PC-3 (cell line): Measurements from ENCODE around the gene FAM118B. TPM values are rescaled to one million over a fixed set of nuclear protein-coding genes. Genes with fewer than 3 reads are reported as not detected.

Source experiments
- ATAC-seq: fragments of 200-7000 bp; cut with Tn5 transposase; 2 replicates; pipeline ENCODE4 v1.9.1; 2020; ENCODE audit warnings: mild to moderate bottlenecking, moderate library complexity
- BruUV-seq: library from RNA; stranded (reverse); fragments of 400-500 nt; replicated peaks from 2 replicates; lab custom pipeline; 2021; lab: Mats Ljungman, UMichigan
- CTCF ChIA-PET: fragments of 300-600 bp; sonication (Branson Sonifier 250); formaldehyde crosslinking; loops from one replicate; lab custom pipeline; 2022; ENCODE audit warnings: antibody characterized with exemption; lab: Charles Lee
- POLR2A ChIA-PET: fragments of 300-600 bp; sonication (Branson Sonifier 250); formaldehyde crosslinking; loops from one replicate; lab custom pipeline; 2022; ENCODE audit warnings: antibody characterized with exemption; ENCODE audit not compliant: unreplicated experiment; lab: Charles Lee
- DNase-seq: peaks from one replicate; pipeline ENCODE4 v3.0.0-alpha.2; 2015
- H2AFZ ChIP-seq: fragments of 300-600 bp; sonication (generic); 2 replicates; pipeline ENCODE4 v1.6.0; 2016; ENCODE audit warnings: antibody characterized with exemption, low read length
- H3F3A ChIP-seq: fragments of 300-600 bp; sonication (generic); one replicate; pipeline ENCODE4 v1.6.0; 2017; ENCODE audit warnings: antibody characterized with exemption, low read length, control low read depth, mild to moderate bottlenecking; ENCODE audit not compliant: unreplicated experiment
- H3K27ac ChIP-seq: fragments of 300-600 bp; sonication (generic); 2 replicates; pipeline ENCODE4 v1.5.1; 2016; ENCODE audit warnings: mild to moderate bottlenecking, low read length
- H3K27me3 ChIP-seq: fragments of 300-600 bp; sonication (generic); 2 replicates; pipeline ENCODE4 v1.6.1; 2016; ENCODE audit warnings: low read length, mixed read lengths
- H3K36me3 ChIP-seq: fragments of 300-600 bp; sonication (generic); 2 replicates; pipeline ENCODE4 v1.6.1; 2016; ENCODE audit warnings: low read depth, mixed run types, low read length, mixed read lengths
- H3K4me1 ChIP-seq: fragments of 300-600 bp; sonication (generic); 2 replicates; pipeline ENCODE4 v1.5.1; 2016; ENCODE audit warnings: low read length; ENCODE audit not compliant: insufficient read depth
- H3K4me2 ChIP-seq: fragments of 300-600 bp; sonication (generic); 2 replicates; pipeline ENCODE4 v1.6.0; 2016; ENCODE audit warnings: low read length
- H3K4me3 ChIP-seq: fragments of 300-600 bp; sonication (generic); 2 replicates; pipeline ENCODE4 v1.5.1; 2016; ENCODE audit warnings: mild to moderate bottlenecking, low read length, mixed read lengths
- H3K79me2 ChIP-seq: fragments of 300-600 bp; sonication (generic); 2 replicates; pipeline ENCODE4 v1.6.1; 2017; ENCODE audit warnings: low read length, mixed read lengths
- H3K9ac ChIP-seq: fragments of 300-600 bp; sonication (generic); 2 replicates; pipeline ENCODE4 v1.6.0; 2016; ENCODE audit warnings: mild to moderate bottlenecking, low read length
- H3K9me2 ChIP-seq: fragments of 300-600 bp; sonication (generic); replicated peaks from 2 replicates; pipeline ENCODE4 v1.6.1; 2016; ENCODE audit warnings: mixed run types, low read length, mixed read lengths
- H3K9me3 ChIP-seq: fragments of 300-600 bp; sonication (generic); 2 replicates; pipeline ENCODE4 v1.6.1; 2016; ENCODE audit warnings: low read length, mixed read lengths
- H4K20me1 ChIP-seq: fragments of 300-600 bp; sonication (generic); 2 replicates; pipeline ENCODE4 v1.6.1; 2016; ENCODE audit warnings: low read length, mixed read lengths
- CTCF ChIP-seq: fragments of 300-600 bp; sonication (generic); conservative IDR thresholded peaks from 2 replicates; pipeline ENCODE4 v1.5.1; 2017; ENCODE audit warnings: antibody characterized with exemption, low read depth, mild to moderate bottlenecking, low read length
- EZH2 ChIP-seq: fragments of 300-600 bp; sonication (generic); IDR thresholded peaks from one replicate; pipeline ENCODE4 v1.6.1; 2017; ENCODE audit warnings: antibody characterized with exemption, mild to moderate bottlenecking, low read length; ENCODE audit not compliant: unreplicated experiment
- EZH2phosphoT487 ChIP-seq: fragments of 300-600 bp; sonication (generic); IDR thresholded peaks from 2 replicates; pipeline ENCODE4 v1.6.1; 2018; ENCODE audit warnings: mild to moderate bottlenecking, antibody characterized with exemption, low read length, borderline replicate concordance
- intact Hi-C: fragments of 100-400 bp; cut with micrococcal nuclease; formaldehyde crosslinking; loops from 2 replicates; pipeline ENCODE4 v1.9.0; 2023
- total RNA-seq: library from RNA; depleted of rRNA; stranded (reverse); fragments of >200 nt; gene quantifications from 2 replicates; pipeline ENCODE4 v1.2.3, GENCODE V29; 2014

Gene FAM118B
- total RNA-seq, 1 experiment from 2014 or later = 24.3 TPM

GRCh38 chr11:126210871-126211235 lies 729 bp upstream of the FAM118B start:
- no peak for TF ChIP-seq EZH2
- TF ChIP-seq CTCF = no peak
- TF ChIP-seq EZH2phosphoT487 = no peak
- Histone ChIP-seq H3K4me2 (peak overlapping the region; percentile 92), H3K79me2 (peaks cover 58% of the 10 kb centered on the region), H2AFZ (peak overlapping the region; percentile 72), H3K4me3 (peak overlapping the region; percentile 77), H3K36me3 (peaks cover 15% of the 10 kb centered on the region; the same call in 1 of the 2 replicates), H3F3A (no peaks in the 10 kb centered on the region), H3K9me2 (no peaks in the 10 kb centered on the region), H3K4me1 (peaks cover 20% of the 10 kb centered on the region), H3K27me3 (no peaks in the 10 kb centered on the region), H3K9me3 (no peaks in the 10 kb centered on the region), H3K9ac (peak overlapping the region; percentile 82), H3K27ac (peak overlapping the region; percentile 24; the same call in 1 of the 2 replicates), H4K20me1 (0 out of 2 replicates have a peak, but pooled peaks cover 5% of the 10 kb centered on the region)
- DNase-seq (no peak), ATAC-seq (peak; percentile 3)
- ChIA-PET CTCF (no interaction called here), POLR2A (no interaction called here)
- BruUV-seq = TSS peak; percentile 63
- intact Hi-C loops = loop anchor here (1.0 to 10.0 kb wide), 4 partner anchors 22 to 274 kb away; partner anchors contain the start of genes SRPRA and TIRAP

- H4K20me1 ChIP-seq = 0 out of 2 replicates have a peak, but pooled peaks cover 5% of the 10 kb centered on the region
- peak overlapping the region; percentile 93 for H3K4me2 ChIP-seq
- no peaks in the 10 kb centered on the region for H3K9me2 ChIP-seq
- H3F3A ChIP-seq = no peaks in the 10 kb centered on the region
- peaks cover 71% of the 10 kb centered on the region for H3K79me2 ChIP-seq
- peak overlapping the region; percentile 82 for H3K9ac ChIP-seq
- H3K4me3 ChIP-seq = peak overlapping the region; percentile 77
- TF ChIP-seq EZH2 = no peak
- TF ChIP-seq EZH2phosphoT487 = no peak
- no peak for TF ChIP-seq CTCF
- ATAC-seq (no peak), DNase-seq (peak; percentile 13)
- H3K36me3 ChIP-seq = peaks cover 15% of the 10 kb centered on the region; the same call in 1 of the 2 replicates
- intact Hi-C loops = loop anchor here (10.0 kb wide), 1 partner anchor 273 kb away; no protein-coding TSS in a partner anchor
- no peaks in the 10 kb centered on the region for H3K27me3 ChIP-seq
- H3K27ac ChIP-seq = no peak overlapping the region
- ChIA-PET POLR2A (interaction anchor here (0.5 to 0.7 kb wide), 6 partner anchors 15 to 320 kb away, joined by 3 to 4 read pairs (median 3); no protein-coding TSS in a partner anchor), CTCF (no interaction called here)
- peaks cover 20% of the 10 kb centered on the region for H3K4me1 ChIP-seq
- BruUV-seq = TSS peak; percentile 79
- H2AFZ ChIP-seq = peak overlapping the region; percentile 72
- H3K9me3 ChIP-seq = no peaks in the 10 kb centered on the region
Observed at GRCh38 chr11:126212089-126212660, 593 bp downstream of the FAM118B start.

GRCh38 chr11:126214441-126214840 lies 2.9 kb downstream of the FAM118B start:
- Histone ChIP-seq H3K9ac (no peak overlapping the region), H3K9me3 (no peaks in the 10 kb centered on the region), H3K79me2 (peaks cover 90% of the 10 kb centered on the region), H2AFZ (no peak overlapping the region), H3K4me1 (peaks cover 20% of the 10 kb centered on the region), H4K20me1 (0 out of 2 replicates have a peak, but pooled peaks cover 10% of the 10 kb centered on the region), H3K4me3 (no peak overlapping the region), H3K4me2 (no peak overlapping the region), H3K27ac (no peak overlapping the region), H3F3A (no peaks in the 10 kb centered on the region), H3K36me3 (peaks cover 4% of the 10 kb centered on the region; the same call in 1 of the 2 replicates), H3K9me2 (no peaks in the 10 kb centered on the region), H3K27me3 (no peaks in the 10 kb centered on the region)
- ATAC-seq = no peak
- ChIA-PET CTCF (no interaction called here), POLR2A (no interaction called here)
- BruUV-seq = no TSS peak
- no peak for DNase-seq
- TF ChIP-seq EZH2phosphoT487 (no peak), CTCF (no peak), EZH2 (no peak)
- intact Hi-C loops = loop anchor here (10.0 kb wide), 1 partner anchor 270 kb away; no protein-coding TSS in a partner anchor
